Neural cell (in vitro differentiated cells): ENCODE measurements around the gene FAM171A2. TPM values are rescaled to one million over a fixed set of nuclear protein-coding genes. Genes with fewer than 3 reads are reported as not detected.

Source experiments
- H2AFZ ChIP-seq: fragments of 200-600, 300-800 bp; sonication (generic), shearing (Covaris generic); 2 replicates; pipeline ENCODE4 v1.6.0; 2014; ENCODE audit warnings: low read depth, mild to moderate bottlenecking, antibody characterized with exemption, low read length, moderate library complexity
- H3F3A ChIP-seq: fragments of 200-600 bp; shearing (Covaris generic); 2 replicates; pipeline ENCODE4 v1.6.1; 2016; ENCODE audit warnings: mild to moderate bottlenecking, moderate library complexity, mixed read lengths, antibody characterized with exemption, low read length; ENCODE audit not compliant: insufficient read depth, poor library complexity, severe bottlenecking
- H3K27ac ChIP-seq: fragments of 200-600, 300-800 bp; sonication (generic), shearing (Covaris generic); 2 replicates; pipeline ENCODE4 v1.5.1; 2014; ENCODE audit warnings: mild to moderate bottlenecking, low read length, moderate library complexity
- H3K27me3 ChIP-seq: fragments of 300-800, 200-600 bp; sonication (generic), shearing (Covaris generic); 2 replicates; pipeline ENCODE4 v1.6.0; 2014; ENCODE audit warnings: mild to moderate bottlenecking, low read depth, low read length, moderate library complexity; ENCODE audit not compliant: insufficient read depth
- H3K36me3 ChIP-seq: fragments of 300-800, 200-600 bp; sonication (generic), shearing (Covaris generic); 2 replicates; pipeline ENCODE4 v1.5.1; 2014; ENCODE audit warnings: mild to moderate bottlenecking, antibody characterized with exemption, low read length, moderate library complexity; ENCODE audit not compliant: insufficient read depth
- H3K4me2 ChIP-seq: fragments of 300-800, 200-600 bp; sonication (generic), shearing (Covaris generic); 2 replicates; pipeline ENCODE4 v1.6.0; 2014; ENCODE audit warnings: mild to moderate bottlenecking, low read length
- H3K4me3 ChIP-seq: fragments of 300-800, 200-600 bp; sonication (generic), shearing (Covaris generic); 2 replicates; pipeline ENCODE4 v1.5.1; 2014; ENCODE audit warnings: mild to moderate bottlenecking, low read length, moderate library complexity
- H3K79me2 ChIP-seq: fragments of 200-600 bp; shearing (Covaris generic); replicated peaks from 2 replicates; pipeline ENCODE4 v1.6.0; 2014; ENCODE audit warnings: mild to moderate bottlenecking, low read length, moderate library complexity; ENCODE audit not compliant: insufficient read depth
- H3K9ac ChIP-seq: fragments of 300-800, 200-600 bp; sonication (generic), shearing (Covaris generic); 2 replicates; pipeline ENCODE4 v1.6.1; 2016; ENCODE audit warnings: mild to moderate bottlenecking, low read length, mixed read lengths
- H3K9me2 ChIP-seq: fragments of 200-600 bp; shearing (Covaris generic); 2 replicates; pipeline ENCODE4 v1.6.1; 2016; ENCODE audit warnings: mild to moderate bottlenecking, low read length, mixed read lengths; ENCODE audit not compliant: insufficient read depth
- H3K9me3 ChIP-seq: fragments of 200-600, 300-800 bp; sonication (generic), shearing (Covaris generic); 2 replicates; pipeline ENCODE4 v1.6.1; 2016; ENCODE audit warnings: mild to moderate bottlenecking, mixed run types, low read length, moderate library complexity, mixed read lengths
- H4K20me1 ChIP-seq: fragments of 200-600 bp; shearing (Covaris generic); 2 replicates; pipeline ENCODE4 v1.6.1; 2016; ENCODE audit warnings: mild to moderate bottlenecking, mixed run types; ENCODE audit not compliant: insufficient read depth
- CTCF ChIP-seq: fragments of 450-650 bp; IDR thresholded peaks from 2 replicates; pipeline ENCODE4 v1.5.1; 2014; ENCODE audit warnings: antibody characterized with exemption, mild to moderate bottlenecking, moderate library complexity; ENCODE audit not compliant: poor library complexity, severe bottlenecking
- EP300 ChIP-seq: fragments of 450-650 bp; conservative IDR thresholded peaks from 2 replicates; pipeline ENCODE4 v1.6.1; 2014; ENCODE audit warnings: antibody characterized with exemption, mild to moderate bottlenecking, moderate library complexity; ENCODE audit not compliant: poor library complexity, severe bottlenecking
- EZH2 ChIP-seq: fragments of 200-600, 300-800 bp; shearing (Covaris generic), sonication (generic); IDR thresholded peaks from 2 replicates; pipeline ENCODE4 v1.6.1; 2014; ENCODE audit warnings: antibody characterized with exemption, low read length, borderline replicate concordance, mild to moderate bottlenecking; ENCODE audit not compliant: insufficient read depth, poor library complexity, severe bottlenecking
- MXI1 ChIP-seq: fragments of 450-650 bp; conservative IDR thresholded peaks from 2 replicates; pipeline ENCODE4 v1.6.1; 2014; ENCODE audit warnings: antibody characterized with exemption, mild to moderate bottlenecking; ENCODE audit not compliant: poor library complexity, severe bottlenecking
- POLR2AphosphoS5 ChIP-seq: IDR thresholded peaks from 2 replicates; pipeline ENCODE4 v1.6.1; 2012
- RAD21 ChIP-seq: fragments of 450-650 bp; conservative IDR thresholded peaks from 2 replicates; pipeline ENCODE4 v1.6.1; 2014; ENCODE audit warnings: antibody characterized with exemption, mild to moderate bottlenecking, moderate library complexity
- SMC3 ChIP-seq: fragments of 450-650 bp; conservative IDR thresholded peaks from 2 replicates; pipeline ENCODE4 v1.6.1; 2014; ENCODE audit warnings: antibody characterized with exemption, mild to moderate bottlenecking, moderate library complexity; ENCODE audit not compliant: poor library complexity
- TAF1 ChIP-seq: IDR thresholded peaks from 2 replicates; pipeline ENCODE4 v1.6.1; 2012; ENCODE audit warnings: low read depth
- polyA plus RNA-seq: library from polyadenylated mRNA; depleted of rRNA; stranded (reverse); fragments of >200 nt; gene quantifications from 2 replicates; pipeline ENCODE4 v1.2.3, GENCODE V29; 2014
- TF ChIP-seq, protein P1 (sequence below): IDR thresholded peaks from 2 replicates; pipeline ENCODE4 v1.6.1; 2012; ENCODE audit warnings: borderline replicate concordance

The FAM171A2 gene
- polyA plus RNA-seq, 1 donor from 2014 or later, result 73.6 TPM

DNA sequence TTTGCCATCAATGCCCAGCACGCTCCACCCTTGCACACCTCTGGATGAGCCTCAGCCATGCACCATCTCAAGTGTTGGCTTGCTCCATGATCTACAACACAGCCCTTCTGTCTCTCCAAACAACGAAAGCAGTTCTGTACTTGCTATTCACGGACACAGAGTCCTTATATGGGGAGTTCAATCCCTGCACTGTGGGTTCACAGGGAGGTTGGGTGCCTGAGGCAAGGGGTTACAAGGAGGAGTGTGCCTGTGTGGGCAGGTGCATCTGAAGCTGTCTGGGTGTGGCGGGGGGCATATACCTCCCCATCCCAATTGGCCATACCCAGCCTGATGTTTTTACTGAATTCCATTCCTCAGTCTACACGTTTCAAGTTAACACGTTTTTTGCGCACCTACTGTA is 49.6 kb downstream of the FAM171A2 start:
- TF ChIP-seq EP300 (no peak), EZH2 (no peak), TAF1 (no peak), MXI1 (no peak), RAD21 (no peak), CTCF (no peak)
- TF ChIP-seq, protein P1, sequence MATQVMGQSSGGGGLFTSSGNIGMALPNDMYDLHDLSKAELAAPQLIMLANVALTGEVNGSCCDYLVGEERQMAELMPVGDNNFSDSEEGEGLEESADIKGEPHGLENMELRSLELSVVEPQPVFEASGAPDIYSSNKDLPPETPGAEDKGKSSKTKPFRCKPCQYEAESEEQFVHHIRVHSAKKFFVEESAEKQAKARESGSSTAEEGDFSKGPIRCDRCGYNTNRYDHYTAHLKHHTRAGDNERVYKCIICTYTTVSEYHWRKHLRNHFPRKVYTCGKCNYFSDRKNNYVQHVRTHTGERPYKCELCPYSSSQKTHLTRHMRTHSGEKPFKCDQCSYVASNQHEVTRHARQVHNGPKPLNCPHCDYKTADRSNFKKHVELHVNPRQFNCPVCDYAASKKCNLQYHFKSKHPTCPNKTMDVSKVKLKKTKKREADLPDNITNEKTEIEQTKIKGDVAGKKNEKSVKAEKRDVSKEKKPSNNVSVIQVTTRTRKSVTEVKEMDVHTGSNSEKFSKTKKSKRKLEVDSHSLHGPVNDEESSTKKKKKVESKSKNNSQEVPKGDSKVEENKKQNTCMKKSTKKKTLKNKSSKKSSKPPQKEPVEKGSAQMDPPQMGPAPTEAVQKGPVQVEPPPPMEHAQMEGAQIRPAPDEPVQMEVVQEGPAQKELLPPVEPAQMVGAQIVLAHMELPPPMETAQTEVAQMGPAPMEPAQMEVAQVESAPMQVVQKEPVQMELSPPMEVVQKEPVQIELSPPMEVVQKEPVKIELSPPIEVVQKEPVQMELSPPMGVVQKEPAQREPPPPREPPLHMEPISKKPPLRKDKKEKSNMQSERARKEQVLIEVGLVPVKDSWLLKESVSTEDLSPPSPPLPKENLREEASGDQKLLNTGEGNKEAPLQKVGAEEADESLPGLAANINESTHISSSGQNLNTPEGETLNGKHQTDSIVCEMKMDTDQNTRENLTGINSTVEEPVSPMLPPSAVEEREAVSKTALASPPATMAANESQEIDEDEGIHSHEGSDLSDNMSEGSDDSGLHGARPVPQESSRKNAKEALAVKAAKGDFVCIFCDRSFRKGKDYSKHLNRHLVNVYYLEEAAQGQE, result no peak
- H3K27me3 ChIP-seq, result peaks cover 18% of the 10 kb centered on the region
- H3K4me3 ChIP-seq, result no peak overlapping the region

GRCh38 chr17:44312396-44313104 is 51.1 kb downstream of the FAM171A2 start:
- H3K4me2 ChIP-seq, result no peak overlapping the region
- H3K27ac ChIP-seq, result no peak overlapping the region
- peaks cover 6% of the 10 kb centered on the region for H4K20me1 ChIP-seq
- peaks cover 18% of the 10 kb centered on the region for H3K27me3 ChIP-seq
- no peak overlapping the region for H2AFZ ChIP-seq
- no peaks in the 10 kb centered on the region for H3K9me3 ChIP-seq
- peaks cover 4% of the 10 kb centered on the region for H3K36me3 ChIP-seq
- no peaks in the 10 kb centered on the region for H3F3A ChIP-seq
- TF ChIP-seq MXI1 (no peak), TAF1 (no peak), POLR2AphosphoS5 (no peak), CTCF (no peak), EP300 (no peak), SMC3 (no peak), EZH2 (no peak), RAD21 (no peak)
- TF ChIP-seq, protein P1, result no peak
- peaks cover 30% of the 10 kb centered on the region for H3K79me2 ChIP-seq
- H3K4me3 ChIP-seq, result peak overlapping the region; percentile 96
- H3K9ac ChIP-seq, result no peak overlapping the region
- no peaks in the 10 kb centered on the region for H3K9me2 ChIP-seq

More for the DNA sequence above, 49.6 kb downstream of the FAM171A2 start:
- peaks cover 25% of the 10 kb centered on the region for H3K79me2 ChIP-seq
- H3K9me3 ChIP-seq, result no peaks in the 10 kb centered on the region
- H3K9ac ChIP-seq, result no peak overlapping the region
- H3F3A ChIP-seq, result no peaks in the 10 kb centered on the region
- no peak overlapping the region for H3K4me2 ChIP-seq
- peaks cover 12% of the 10 kb centered on the region for H3K36me3 ChIP-seq
- no peaks in the 10 kb centered on the region for H3K9me2 ChIP-seq
- H3K27ac ChIP-seq, result no peak overlapping the region
- peaks cover 6% of the 10 kb centered on the region for H4K20me1 ChIP-seq
- H2AFZ ChIP-seq, result no peak overlapping the region
